CD4-positive, alpha-beta T cell (primary cell): Measurements from ENCODE around the gene IL1R2. TPM values are rescaled to one million over a fixed set of nuclear protein-coding genes. Genes with fewer than 3 reads are reported as not detected.

ENCODE experiments used
- ATAC-seq: fragments of 200-7000 bp; cut with Tn5 transposase; one replicate; pipeline ENCODE4 v1.10.0; 2022; ENCODE audit warnings: mild to moderate bottlenecking; ENCODE audit not compliant: poor library complexity
- CTCF ChIA-PET: fragments of 350-600 bp; sonication (Branson Sonifier 250); formaldehyde crosslinking; loops from one replicate; lab custom pipeline; 2021; ENCODE audit warnings: antibody characterized with exemption, inconsistent platforms; lab: Charles Lee
- POLR2A ChIA-PET: fragments of 350-600 bp; sonication (Branson Sonifier 250); formaldehyde crosslinking; loops from one replicate; lab custom pipeline; 2021; ENCODE audit warnings: antibody characterized with exemption, inconsistent platforms; lab: Charles Lee
- DNase-seq, 14 experiments: peaks; one replicate each; pipeline ENCODE4 v3.0.0-alpha.2; 2013 to 2020; ENCODE audit warnings: mixed read lengths in 2 of 14
- H3K27ac ChIP-seq, 2 donors: one replicate each; pipeline versions ENCODE4 v1.5.1 to v1.7.0; 2013; ENCODE audit warnings: low read length in 2 of 2, low read depth in 1 of 2, mild to moderate bottlenecking in 1 of 2
- H3K27me3 ChIP-seq, 2 experiments: 1 replicate in 1 of 2; 2 replicates in 1 of 2; pipeline versions ENCODE4 v1.6.1 to v1.7.0; 2013; ENCODE audit warnings: low read length in 2 of 2, control low read depth in 1 of 2, mild to moderate bottlenecking in 1 of 2, moderate library complexity in 1 of 2; ENCODE audit not compliant: insufficient read depth in 2 of 2, control insufficient read depth in 1 of 2
- H3K36me3 ChIP-seq: one replicate; pipeline ENCODE4 v1.6.1; 2013; ENCODE audit warnings: low read length, control low read depth; ENCODE audit not compliant: insufficient read depth
- H3K4me1 ChIP-seq: one replicate; pipeline ENCODE4 v1.6.1; 2013; ENCODE audit warnings: low read length, control low read depth; ENCODE audit not compliant: insufficient read depth
- H3K4me3 ChIP-seq: one replicate; pipeline ENCODE4 v1.5.1; 2013; ENCODE audit warnings: mild to moderate bottlenecking, low read length, moderate library complexity
- H3K9me3 ChIP-seq, 2 experiments: 1 replicate in 1 of 2; 2 replicates in 1 of 2; pipeline versions ENCODE4 v1.6.1 to v1.7.0; 2013; ENCODE audit warnings: low read length in 2 of 2, mild to moderate bottlenecking in 2 of 2, control low read depth in 1 of 2, moderate library complexity in 1 of 2; ENCODE audit not compliant: control insufficient read depth in 1 of 2, insufficient read depth in 1 of 2
- H3K27ac Mint-ChIP-seq: one replicate; pipeline ENCODE4 v1.8.0; 2020; ENCODE audit warnings: mixed read lengths
- H3K27me3 Mint-ChIP-seq: one replicate; pipeline ENCODE4 v1.8.0; 2021; ENCODE audit warnings: mixed read lengths
- H3K36me3 Mint-ChIP-seq: one replicate; pipeline ENCODE4 v1.8.0; 2021; ENCODE audit warnings: low read depth, mixed read lengths
- H3K4me1 Mint-ChIP-seq: one replicate; pipeline ENCODE4 v1.8.0; 2021; ENCODE audit warnings: low read depth, mixed read lengths
- H3K4me3 Mint-ChIP-seq: one replicate; pipeline ENCODE4 v1.8.0; 2020; ENCODE audit warnings: mild to moderate bottlenecking, mixed read lengths
- H3K9me3 Mint-ChIP-seq: one replicate; pipeline ENCODE4 v1.8.0; 2020; ENCODE audit warnings: mixed read lengths
- CTCF ChIP-seq: fragments of 200-600 bp; IDR thresholded peaks from one replicate; pipeline ENCODE4 v1.8.0; 2022; ENCODE audit warnings: antibody characterized with exemption, mild to moderate bottlenecking
- intact Hi-C, 2 experiments: fragments of 100-400 bp; cut with DNase I in 1 of 2; cut with micrococcal nuclease in 1 of 2; formaldehyde crosslinking; loops; one replicate each; pipeline versions ENCODE4 v1.15.1 to v1.9.0; 2023 to 2025; cut with DNase I, micrococcal nuclease
- total RNA-seq, 174 experiments: library from RNA in 2 of 174; stranded (reverse) in 2 of 174; gene quantifications; one replicate each; pipeline ENCODE4 v1.2.3 and lab custom pipeline; 2021 to 2026

Gene IL1R2
- total RNA-seq, 2 experiments from 2014 or later = 0.31 to 0.47 TPM

- intact Hi-C loops = no loop called here
- Mint-ChIP-seq H3K36me3 (no peaks in the 10 kb centered on the region), H3K9me3 (no peaks in the 10 kb centered on the region), H3K4me3 (peak overlapping the region; percentile 39), H3K27ac (peak overlapping the region; percentile 85), H3K27me3 (no peaks in the 10 kb centered on the region), H3K4me1 (peaks cover 28% of the 10 kb centered on the region)
- DNase-seq = no peak
- H3K27ac ChIP-seq = no peak overlapping the region
- H3K36me3 ChIP-seq = no peaks in the 10 kb centered on the region
- H3K27me3 ChIP-seq = no peaks in the 10 kb centered on the region
- H3K4me1 ChIP-seq = peaks cover 9% of the 10 kb centered on the region
- H3K4me3 ChIP-seq = no peak overlapping the region
- no peaks in the 10 kb centered on the region for H3K9me3 ChIP-seq
- no peak for TF ChIP-seq CTCF
- no peak for ATAC-seq
- ChIA-PET CTCF (no interaction called here), POLR2A (interaction anchor here (0.5 kb wide), 1 partner anchor 70 kb away, joined by 3 read pairs; no protein-coding TSS in a partner anchor)
Observed at GRCh38 chr2:101987832-101988231, 3.9 kb upstream of the IL1R2 start.

GRCh38 chr2:101988541-101988940 lies 3.2 kb upstream of the IL1R2 start:
- no peak overlapping the region for H3K27ac ChIP-seq
- no peaks in the 10 kb centered on the region for H3K36me3 ChIP-seq
- no peaks in the 10 kb centered on the region for H3K27me3 ChIP-seq
- H3K36me3 Mint-ChIP-seq = no peaks in the 10 kb centered on the region
- TF ChIP-seq CTCF = no peak
- H3K4me3 Mint-ChIP-seq = no peak overlapping the region
- DNase-seq (no peak), ATAC-seq (no peak)
- ChIA-PET POLR2A (no interaction called here), CTCF (no interaction called here)
- H3K4me1 ChIP-seq = peaks cover 9% of the 10 kb centered on the region
- H3K4me1 Mint-ChIP-seq = peaks cover 28% of the 10 kb centered on the region
- H3K4me3 ChIP-seq = no peak overlapping the region
- no peak overlapping the region for H3K27ac Mint-ChIP-seq
- no peaks in the 10 kb centered on the region for H3K27me3 Mint-ChIP-seq
- intact Hi-C loops = no loop called here
- H3K9me3 Mint-ChIP-seq = no peaks in the 10 kb centered on the region
- no peaks in the 10 kb centered on the region for H3K9me3 ChIP-seq

- Histone ChIP-seq H3K27ac (no peak overlapping the region), H3K4me1 (peaks cover 9% of the 10 kb centered on the region), H3K9me3 (no peaks in the 10 kb centered on the region), H3K36me3 (no peaks in the 10 kb centered on the region), H3K4me3 (no peak overlapping the region), H3K27me3 (no peaks in the 10 kb centered on the region)
- Mint-ChIP-seq H3K9me3 (no peaks in the 10 kb centered on the region), H3K27me3 (peaks cover 1% of the 10 kb centered on the region), H3K36me3 (no peaks in the 10 kb centered on the region), H3K4me1 (peaks cover 28% of the 10 kb centered on the region), H3K27ac (no peak overlapping the region), H3K4me3 (no peak overlapping the region)
- POLR2A ChIA-PET = no interaction called here
- ATAC-seq (no peak), DNase-seq (no peak)
- CTCF ChIA-PET = no interaction called here
- intact Hi-C loops = no loop called here
- no peak for TF ChIP-seq CTCF
Observed at GRCh38 chr2:101989740-101990460, 1.9 kb upstream of the IL1R2 start.
